GM12892 (cell line): ENCODE measurements around the gene ARHGAP27.

Experiments
- DNase-seq: peaks from one replicate; pipeline ENCODE4 v3.0.0; 2011; ENCODE audit not compliant: insufficient read length
- FAIRE-seq: peaks from 2 replicates; lab custom pipeline; 2011; peaks lifted over from hg19 to GRCh38; lab: Jason Lieb, UNC
- POLR2A ChIP-seq: IDR thresholded peaks from 2 replicates; pipeline ENCODE4 v1.6.1; 2011; ENCODE audit warnings: low read depth, low read length, control low read depth
- POLR2AphosphoS5 ChIP-seq: IDR thresholded peaks from 2 replicates; pipeline ENCODE4 v1.6.1; 2011; ENCODE audit warnings: low read depth, low read length, control low read depth
- TAF1 ChIP-seq: IDR thresholded peaks from 2 replicates; pipeline ENCODE4 v1.6.1; 2011; ENCODE audit warnings: low read depth, mild to moderate bottlenecking, control low read depth, low read length, borderline replicate concordance

Gene ARHGAP27

DNA sequence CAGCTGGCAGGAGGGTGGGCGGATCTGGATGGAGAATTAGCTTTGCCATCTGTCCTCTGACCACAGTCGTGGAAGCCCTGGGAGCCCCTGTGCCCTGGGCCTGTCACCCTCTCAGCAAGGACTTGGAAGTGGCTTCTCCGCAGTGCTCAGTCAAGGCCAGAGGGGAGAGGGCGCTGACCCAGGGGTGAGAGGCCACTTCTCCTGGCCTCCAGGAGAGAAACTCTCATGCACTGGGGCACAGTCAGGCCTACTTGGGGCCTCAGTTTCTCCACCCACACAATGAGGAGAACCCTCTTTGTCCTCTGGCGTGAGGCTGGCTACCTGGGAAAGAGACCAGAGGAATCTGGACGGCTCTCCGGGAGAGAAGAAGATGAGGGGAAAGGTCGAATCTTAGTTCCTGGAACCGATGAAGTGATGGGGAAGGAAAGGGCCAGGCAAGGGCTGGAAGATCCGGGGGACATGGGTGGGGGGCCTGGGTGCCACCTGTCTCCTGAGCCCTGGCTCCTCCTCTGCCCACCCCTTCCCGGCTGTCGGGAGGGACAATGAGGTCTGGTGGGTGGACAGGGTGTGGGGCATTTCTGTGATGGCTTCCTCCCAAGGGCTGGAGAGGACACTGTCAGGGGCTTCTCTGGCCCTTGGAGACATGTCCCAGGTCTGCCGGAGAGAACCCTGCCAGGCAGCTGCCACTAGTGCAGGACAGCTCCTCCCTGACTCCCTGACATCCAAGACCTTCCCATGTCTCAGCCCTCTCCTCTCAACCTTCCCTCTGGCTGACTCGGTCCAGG, 9.0 kb upstream of the ARHGAP27 start:
- FAIRE-seq (no peak), DNase-seq (no peak)
- TF ChIP-seq POLR2AphosphoS5 (no peak), TAF1 (no peak), POLR2A (no peak)

DNA sequence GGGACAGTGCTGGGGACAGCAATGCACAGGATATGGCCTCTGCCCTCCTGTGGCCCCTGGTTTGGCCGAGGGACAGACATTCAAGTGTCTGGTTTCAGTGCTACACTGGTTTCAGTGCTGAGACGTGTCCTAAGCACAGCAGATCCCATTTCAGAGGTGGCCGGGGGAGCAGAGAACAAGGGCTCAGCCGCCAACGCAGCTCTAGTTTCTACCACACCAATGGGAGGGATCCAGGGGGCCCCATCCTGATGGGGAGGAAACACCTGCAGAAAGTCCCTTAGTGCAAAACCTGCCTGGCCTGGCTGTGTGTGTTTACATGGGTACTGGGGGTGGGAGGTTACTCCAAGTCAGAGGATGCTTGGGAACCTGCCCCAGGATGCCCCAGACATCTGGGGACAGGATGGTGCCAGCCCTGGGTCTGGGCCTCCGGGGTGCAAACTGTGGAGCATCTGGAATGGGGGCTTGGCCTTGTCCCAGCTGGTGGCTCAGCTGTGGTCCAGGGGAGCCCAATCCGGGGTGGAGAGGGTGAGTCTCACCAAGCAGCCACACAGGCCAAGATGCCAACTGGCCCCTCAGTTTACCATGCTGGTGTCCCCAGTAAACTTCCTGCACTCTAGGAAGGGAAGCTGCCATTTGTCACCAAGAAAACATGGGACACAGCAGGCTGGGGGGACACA, 8.3 kb upstream of the ARHGAP27 start:
- DNase-seq (peak; percentile 93), FAIRE-seq (peak; percentile 30)

DNA sequence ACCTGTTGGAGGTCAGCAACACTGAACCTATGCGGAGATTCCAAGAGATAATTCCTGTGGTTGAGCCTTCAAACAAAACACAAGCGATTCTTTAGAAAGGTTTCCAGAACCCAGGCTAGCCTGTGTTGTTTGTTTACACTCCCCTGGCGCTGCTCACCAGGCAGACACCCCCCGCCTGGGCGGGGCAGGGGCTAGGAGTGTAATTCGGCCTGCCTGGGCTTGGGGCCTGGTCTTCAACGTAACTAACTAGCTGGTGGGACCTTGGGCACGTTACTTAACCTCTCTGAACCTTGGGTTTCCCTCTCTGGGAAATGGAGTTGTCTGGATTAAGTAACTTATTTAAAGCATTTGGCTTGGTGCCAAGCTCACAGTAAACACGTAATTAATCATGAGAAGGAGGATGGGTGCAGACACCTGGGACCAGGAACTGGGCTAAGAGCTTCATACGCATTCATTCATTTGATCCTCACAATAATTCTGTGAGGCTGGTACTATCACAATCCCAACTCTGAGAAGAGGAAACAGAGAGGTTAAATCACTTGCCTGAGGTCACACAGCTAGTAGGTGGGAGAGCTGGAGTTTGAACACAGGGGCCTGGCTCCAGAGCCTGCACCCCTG, 7.6 kb upstream of the ARHGAP27 start:
- no peak for FAIRE-seq
- TF ChIP-seq POLR2A: no peak
- TF ChIP-seq POLR2AphosphoS5: no peak
- TF ChIP-seq TAF1: no peak
- DNase-seq: no peak

DNA sequence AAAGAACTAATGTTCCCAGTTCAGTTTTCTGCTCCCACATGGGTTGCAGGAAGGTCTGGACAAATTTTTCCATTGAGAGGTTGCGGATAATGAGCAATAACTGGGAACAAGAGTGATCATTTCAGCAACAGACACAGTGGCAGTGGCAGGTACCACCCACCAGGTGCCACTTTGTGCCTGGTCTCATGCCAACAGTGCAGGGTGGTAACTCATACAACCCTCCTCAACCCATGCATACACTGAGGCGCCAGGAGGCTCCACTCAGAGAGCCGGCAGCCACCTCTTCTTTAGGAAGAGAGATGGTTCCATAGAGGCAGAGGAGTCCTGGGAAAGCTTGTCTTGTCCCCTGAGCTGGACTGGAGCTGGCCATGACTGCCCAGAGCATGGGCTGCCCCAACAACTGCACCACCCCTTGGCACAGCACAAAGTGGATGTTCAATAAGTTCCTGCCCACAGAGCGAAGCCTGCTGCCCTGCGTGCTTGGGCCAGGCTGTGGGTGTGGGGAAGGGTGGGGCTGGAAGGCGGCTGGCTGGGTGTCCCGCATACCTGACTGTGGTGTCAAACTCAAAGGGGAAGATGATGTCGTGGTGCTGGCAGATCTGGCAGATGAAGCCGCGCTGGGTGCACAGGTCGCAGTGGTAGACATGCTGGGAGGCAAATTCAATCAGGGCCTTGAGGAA, 6.4 kb upstream of the ARHGAP27 start:
- TF ChIP-seq POLR2AphosphoS5: no peak
- TF ChIP-seq TAF1: no peak
- TF ChIP-seq POLR2A: no peak
- FAIRE-seq (no peak), DNase-seq (no peak)

DNA sequence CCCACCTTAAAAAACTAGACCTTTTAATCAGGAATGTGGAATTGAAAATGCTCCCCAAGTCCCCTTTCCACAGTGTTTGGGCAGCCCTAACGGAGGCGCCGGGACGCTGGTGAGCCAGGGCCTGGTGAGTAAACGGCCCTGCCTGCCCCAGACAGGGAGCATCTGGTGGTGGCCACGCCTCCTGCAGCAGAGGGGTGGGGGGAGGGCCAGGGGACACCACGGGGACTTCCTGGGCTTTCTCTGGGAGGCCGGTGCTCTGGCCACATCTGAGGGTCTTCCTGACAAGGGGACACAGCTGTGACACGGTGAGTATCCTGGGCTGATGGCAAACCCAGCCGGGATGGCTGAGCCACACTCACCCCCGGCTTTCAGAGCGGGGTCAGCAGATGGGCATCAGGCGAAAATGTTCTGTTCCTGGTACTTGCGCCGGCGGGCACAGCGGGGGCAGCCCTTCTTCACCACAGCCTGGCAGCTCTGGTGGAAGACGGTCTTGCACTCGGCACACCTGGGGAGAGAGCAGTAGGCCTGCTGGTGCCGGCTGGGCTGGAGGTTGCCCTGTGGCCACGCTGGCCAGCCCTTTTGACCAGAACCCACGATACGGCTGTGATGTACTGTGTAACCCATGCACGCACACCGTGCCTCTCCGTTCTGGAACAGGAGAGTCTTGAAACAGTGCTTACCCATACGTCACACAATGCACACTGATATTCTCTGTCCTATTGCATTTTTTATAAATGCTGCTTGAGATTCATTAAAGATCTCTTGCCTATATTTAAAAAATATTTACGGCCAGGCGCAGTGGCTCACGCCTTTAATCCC, 5.0 kb upstream of the ARHGAP27 start:
- no peak for FAIRE-seq
- no peak for DNase-seq
- TF ChIP-seq TAF1: no peak
- no peak for TF ChIP-seq POLR2A
- TF ChIP-seq POLR2AphosphoS5: no peak

DNA sequence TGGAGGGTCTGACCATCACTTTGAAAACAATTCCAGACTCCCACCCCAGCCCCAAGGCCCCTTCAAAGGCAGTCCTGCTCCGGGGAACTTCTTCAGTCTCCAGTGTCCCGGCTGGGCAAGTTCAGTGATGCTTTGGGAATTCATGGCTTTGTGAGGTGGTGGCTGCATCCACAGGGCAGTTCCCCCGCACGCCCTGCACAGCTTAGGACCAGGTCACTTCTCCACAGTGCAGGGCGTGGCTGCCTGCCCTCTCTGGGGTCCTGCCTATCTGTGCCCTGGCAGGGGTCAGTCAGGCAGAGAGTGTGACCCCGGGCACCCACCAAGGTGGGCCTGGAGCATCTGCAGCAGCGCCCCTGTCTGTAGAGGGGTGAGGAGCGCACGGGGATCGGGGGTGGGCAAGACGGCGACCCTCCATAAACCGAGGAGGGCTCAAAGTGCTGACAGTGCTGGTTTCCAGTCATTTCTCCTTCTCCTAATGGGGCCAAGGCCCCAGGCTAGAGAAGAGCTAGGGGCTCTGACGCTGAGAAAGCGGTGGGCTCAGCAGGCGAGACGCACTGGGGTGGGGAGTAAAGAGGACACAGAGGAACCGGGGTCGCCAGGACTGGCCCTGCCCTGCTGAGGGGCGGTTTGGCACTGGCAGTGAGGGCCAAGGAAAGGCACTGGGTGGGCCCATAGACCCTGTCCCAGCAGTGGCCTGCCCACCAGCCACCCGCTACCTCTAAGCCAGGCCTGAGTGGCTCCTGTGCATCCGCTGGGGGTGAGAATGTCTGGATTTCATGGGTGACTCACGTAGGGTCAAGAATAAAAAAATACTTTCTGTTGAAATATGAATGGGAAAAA, 4.2 kb upstream of the ARHGAP27 start:
- no peak for TF ChIP-seq POLR2AphosphoS5
- no peak for TF ChIP-seq TAF1
- no peak for TF ChIP-seq POLR2A
- FAIRE-seq (no peak), DNase-seq (no peak)

DNA sequence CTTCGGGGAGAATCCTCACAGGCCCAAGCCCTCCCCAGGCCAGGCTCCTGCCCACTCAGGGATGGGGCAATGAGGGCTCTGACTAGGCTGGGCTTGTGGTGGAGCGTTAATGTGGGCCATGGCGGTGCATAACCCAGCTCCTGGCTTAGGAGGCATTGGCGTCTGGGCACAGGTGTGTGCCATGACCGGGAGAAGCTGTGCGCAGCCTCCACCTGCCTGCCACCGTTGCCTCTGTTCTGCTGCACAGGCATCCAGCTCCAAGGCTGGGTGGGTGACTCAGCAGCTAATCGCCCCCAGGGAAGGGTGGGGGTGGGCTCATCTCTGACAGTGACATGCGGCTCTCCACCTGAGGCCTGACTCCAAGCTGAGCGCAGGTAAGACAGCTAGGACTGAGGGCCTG, 3.5 kb upstream of the ARHGAP27 start:
- DNase-seq (no peak), FAIRE-seq (no peak)
- TF ChIP-seq POLR2A: no peak
- no peak for TF ChIP-seq TAF1
- TF ChIP-seq POLR2AphosphoS5: no peak

DNA sequence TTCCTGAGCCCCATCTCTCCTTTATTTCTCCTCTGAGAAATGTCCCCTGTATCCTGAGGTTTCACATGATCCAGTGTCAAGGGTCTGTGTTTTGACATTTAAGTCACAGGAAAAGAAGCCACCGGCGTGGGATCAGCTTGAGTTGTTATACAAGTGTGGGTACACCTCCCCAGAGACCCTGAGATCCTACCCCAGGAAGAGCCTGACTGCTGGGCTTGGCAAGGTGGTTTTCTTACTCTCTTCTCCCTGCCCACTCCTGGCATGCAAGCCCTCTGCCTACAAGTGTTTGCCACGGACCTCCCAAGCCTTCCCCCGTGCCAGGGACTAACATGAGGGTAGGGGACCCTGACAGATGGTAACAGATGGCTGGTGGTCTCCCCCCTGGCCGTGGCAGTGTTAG, 2.8 kb upstream of the ARHGAP27 start:
- DNase-seq: no peak
- no peak for TF ChIP-seq POLR2AphosphoS5
- TF ChIP-seq TAF1: no peak
- no peak for TF ChIP-seq POLR2A
- no peak for FAIRE-seq

DNA sequence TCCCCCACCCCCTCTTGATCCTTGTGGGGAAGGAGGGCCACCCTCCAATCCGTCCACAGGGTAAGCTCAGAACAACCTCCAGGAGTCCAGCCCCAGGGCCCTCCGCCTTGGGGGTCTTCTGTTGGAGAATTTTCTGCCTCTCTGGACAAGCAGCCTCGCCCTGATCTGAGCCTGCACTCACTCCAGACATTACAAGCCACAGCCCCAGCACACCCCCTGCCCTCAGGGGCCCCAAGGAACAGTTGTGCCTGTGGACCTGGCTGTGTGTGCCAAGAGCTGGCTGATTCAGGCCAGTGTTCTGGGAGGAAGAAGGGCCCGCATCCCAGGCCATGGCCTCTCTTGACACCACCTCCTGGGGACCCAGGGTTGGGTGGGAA, 477 bp upstream of the ARHGAP27 start:
- no peak for DNase-seq
- TF ChIP-seq POLR2AphosphoS5 (no peak), TAF1 (no peak), POLR2A (no peak)
- FAIRE-seq: no peak

DNA sequence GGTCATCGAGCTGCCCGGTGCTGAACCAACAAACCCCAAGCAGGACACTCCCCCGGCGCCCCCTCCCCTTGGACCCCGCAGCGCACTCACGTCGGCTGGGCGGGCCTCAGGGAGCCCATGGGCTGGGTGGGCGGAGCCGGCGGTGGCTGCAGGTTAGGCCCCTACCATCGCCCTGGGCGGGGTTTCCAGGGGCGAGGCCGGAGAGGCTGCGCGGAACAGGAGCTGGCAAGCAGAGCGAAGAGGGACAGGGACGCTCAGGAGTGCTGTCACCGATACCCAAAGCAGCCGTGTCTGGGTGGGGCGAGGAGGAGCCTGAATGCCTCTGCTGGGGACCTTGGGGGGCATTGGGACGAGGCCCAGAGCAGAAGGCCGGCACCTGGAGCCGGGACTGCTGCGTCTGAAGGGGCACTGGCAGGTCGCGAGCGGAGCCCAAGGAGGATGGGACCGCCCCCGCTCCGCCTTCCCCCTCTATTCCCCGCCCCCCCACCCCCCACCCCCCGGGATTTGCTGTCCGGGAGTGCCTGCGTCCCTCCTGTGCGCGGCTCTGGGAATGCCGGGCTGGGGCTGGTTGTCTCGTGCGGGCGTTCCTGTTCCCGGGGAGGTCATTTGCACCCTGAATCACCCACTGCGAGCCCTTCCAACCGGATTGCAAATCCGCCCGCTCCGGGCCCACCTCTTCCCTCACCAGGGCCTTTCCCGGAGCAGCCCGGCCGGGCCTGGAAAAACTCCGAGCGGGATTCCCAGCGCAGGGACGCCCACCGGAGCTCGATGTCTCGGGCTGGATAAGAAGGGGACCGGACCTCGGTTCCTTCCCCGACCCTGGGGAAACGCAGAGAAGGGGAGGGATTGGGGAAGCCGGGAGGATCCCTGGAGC, 902 bp downstream of the ARHGAP27 start:
- TF ChIP-seq POLR2AphosphoS5 (no peak), TAF1 (no peak), POLR2A (no peak)
- peak; percentile 97 for DNase-seq
- FAIRE-seq: peak; percentile 95
